Heart right ventricle (tissue), 16 donors: Measurements from ENCODE around the gene RNF130. TPM values are rescaled to one million over a fixed set of nuclear protein-coding genes. Genes with fewer than 3 reads are reported as not detected.

Experiments
- ATAC-seq, 8 donors: fragments of 200-7000 bp; cut with Tn5 transposase; one replicate each; pipeline ENCODE4 v1.9.1; 2020; ENCODE audit warnings: mild to moderate bottlenecking in 8 of 8, moderate library complexity in 8 of 8, moderate number of reproducible peaks in 1 of 8
- DNase-seq, 2 donors: peaks; one replicate each; pipeline ENCODE4 v3.0.0-alpha.2; 2020
- H3K27ac ChIP-seq, 10 donors: fragments of 200-600 bp; sonication (generic) in 2 of 10; one replicate each; pipeline versions ENCODE4 v1.5.0 to v1.8.0; 2020 to 2022; ENCODE audit warnings: mild to moderate bottlenecking in 3 of 10
- H3K27me3 ChIP-seq, 7 donors: fragments of 200-600 bp; one replicate each; pipeline ENCODE4 v1.8.0; 2021 to 2022; ENCODE audit warnings: mild to moderate bottlenecking in 2 of 7
- H3K36me3 ChIP-seq, 9 donors: fragments of 200-600 bp; sonication (generic) in 1 of 9; one replicate each; pipeline versions ENCODE4 v1.5.0 to v1.8.0; 2020 to 2022; ENCODE audit warnings: mild to moderate bottlenecking in 2 of 9
- H3K4me1 ChIP-seq, 9 donors: fragments of 200-600 bp; sonication (generic) in 1 of 9; one replicate each; pipeline versions ENCODE4 v1.5.0 to v1.8.0; 2020 to 2022; ENCODE audit warnings: mild to moderate bottlenecking in 4 of 9
- H3K4me3 ChIP-seq, 10 donors: fragments of 200-600 bp; sonication (generic) in 2 of 10; one replicate each; pipeline versions ENCODE4 v1.5.0 to v1.8.0; 2020 to 2022; ENCODE audit warnings: mild to moderate bottlenecking in 7 of 10, moderate library complexity in 2 of 10
- H3K9me3 ChIP-seq, 11 donors: fragments of 200-600 bp in 10 of 11; sonication (generic) in 2 of 11; one replicate each; pipeline versions ENCODE4 v1.5.0 to v1.8.0; 2013 to 2022; ENCODE audit warnings: mild to moderate bottlenecking in 2 of 11, control low read depth in 1 of 11, moderate library complexity in 1 of 11
- CTCF ChIP-seq, 9 donors: fragments of 200-600 bp; sonication (generic) in 2 of 9; IDR thresholded peaks; one replicate each; pipeline versions ENCODE4 v1.5.0 to v1.8.0; 2021 to 2022; ENCODE audit warnings: antibody characterized with exemption in 9 of 9, mild to moderate bottlenecking in 5 of 9, moderate library complexity in 1 of 9
- WGBS, 2 donors: extraction: QIAGEN DNeasy Blood & Tissue Kit; methylation state at CpG; one replicate each; pipeline ENCODE4 v1.1.7; 2013; ENCODE audit warnings: inconsistent platforms in 1 of 2; 5-methylcytosine and 5-hydroxymethylcytosine counted together
- intact Hi-C, 10 donors: fragments of 100-400 bp; cut with DNase I; formaldehyde crosslinking; loops; one replicate each; pipeline versions ENCODE4 v1.11.1 to v1.14.2; 2022
- polyA plus RNA-seq, 2 donors: library from polyadenylated mRNA; stranded (reverse); fragments of 200-250 nt; gene quantifications; one replicate each; pipeline ENCODE4 v1.2.3, GENCODE V29; 2013
- total RNA-seq, 10 donors: library from RNA; stranded (reverse); fragmentation: NEBNext Ultra II Directional in 3 of 10; extraction: Animal tissue kit (Norgen Biotek cat#: 25700) in 3 of 10; gene quantifications; one replicate each; pipeline versions ENCODE4 v1.2.1 to v1.2.4, GENCODE V29; 2021 to 2023
- donor health status: Arrhythmogenic right ventricular cardiomyopathy.
- donor health status: ischemic (EF 13 %, LVEDD 7.1; RV severe dilation, severe dysfunction).
- donor health status: healthy with polysubstance abuse.
- donor health status: DM: no; HTN: yes; CAD: no.
- donor health status: DM: no; HTN: no; CAD: no.
- donor health status: ischemic (EF 25% LVEDD 6.9; RV normal size, moderate dysfunction).
- donor health status: ischemic (EF 25% LVEDD 5.7; RV mildly dilated, moderate dysfunction).
- donor health status: healthy.
- donor health status: DM: yes; HTN: yes; CAD: no.
- donor health status: Ischemic cardiomyopathy.
- donor health status: ischemic (EF 35%, LVEDD 5.7; RV mildly dilated, moderate dysfunction).
- donor health status: nonischemic (EF 11% LVEDD 7.7; RV severe dilation, severe dysfunction).
- donor health status: DM: yes; HTN: yes; CAD: no.
- donor health status: PGD.
- donor health status: ischemic (EF 29% LVEDD 5.4; RV normal size, mild dysfunction).
- donor health status: nonischemic (EF 23%, LVEDD 6.1; RV moderate dilation, normal function).

The RNF130 gene
- total and polyA plus RNA-seq, 12 donors: 21.9 to 55.8 (median 33.2) TPM

- H3K4me1 ChIP-seq: no peaks in the 10 kb centered on the region
- 85 to 87% methylated on average over 7 of the region's 7 CpGs for WGBS, 2 donors
- no peak overlapping the region for H3K27ac ChIP-seq
- DNase-seq (no peak), ATAC-seq (no peak)
- H3K36me3 ChIP-seq: no peaks in the 10 kb centered on the region
- TF ChIP-seq CTCF (IDR thresholded peaks at IDR 0.05): no peak
- intact Hi-C loops: no loop called here
- H3K27me3 ChIP-seq: peaks cover 0 to 10% (median 0%) of the 10 kb centered on the region in 7 donors
- no peak overlapping the region for H3K4me3 ChIP-seq
- peaks cover 0 to 25% (median 17%) of the 10 kb centered on the region in 11 donors for H3K9me3 ChIP-seq
Measured at GRCh38 chr5:180111273-180112002, 39.9 kb upstream of the RNF130 start.

GRCh38 chr5:180109920-180110319 is 38.4 kb upstream of the RNF130 start:
- intact Hi-C loops: no loop called here
- no peak for DNase-seq

GRCh38 chr5:180107005-180107404 is 35.4 kb upstream of the RNF130 start:
- no peak for TF ChIP-seq CTCF (IDR thresholded peaks at IDR 0.05)
- no peak for DNase-seq
- H3K4me1 ChIP-seq: no peaks in the 10 kb centered on the region
- 94 to 98% methylated on average over 1 of the region's 1 CpG for WGBS, 2 donors
- H3K4me3 ChIP-seq: no peak overlapping the region
- peaks cover 0 to 34% (median 24%) of the 10 kb centered on the region in 11 donors for H3K9me3 ChIP-seq
- H3K27ac ChIP-seq: no peak overlapping the region
- no peak for ATAC-seq
- no peaks in the 10 kb centered on the region for H3K36me3 ChIP-seq
- intact Hi-C loops: no loop called here
- no peaks in the 10 kb centered on the region for H3K27me3 ChIP-seq

More at GRCh38 chr5:180109920-180110319, 38.4 kb upstream of the RNF130 start:
- TF ChIP-seq CTCF (IDR thresholded peaks at IDR 0.05): no peak
- Histone ChIP-seq H3K4me3 (no peak overlapping the region), H3K9me3 (peaks cover 0 to 34% (median 24%) of the 10 kb centered on the region in 11 donors), H3K36me3 (no peaks in the 10 kb centered on the region), H3K27me3 (peaks cover 0 to 10% (median 0%) of the 10 kb centered on the region in 7 donors), H3K4me1 (no peaks in the 10 kb centered on the region), H3K27ac (no peak overlapping the region)
- no peak for ATAC-seq
- 76 to 83% methylated on average over 9 of the region's 9 CpGs for WGBS, 2 donors

DNA sequence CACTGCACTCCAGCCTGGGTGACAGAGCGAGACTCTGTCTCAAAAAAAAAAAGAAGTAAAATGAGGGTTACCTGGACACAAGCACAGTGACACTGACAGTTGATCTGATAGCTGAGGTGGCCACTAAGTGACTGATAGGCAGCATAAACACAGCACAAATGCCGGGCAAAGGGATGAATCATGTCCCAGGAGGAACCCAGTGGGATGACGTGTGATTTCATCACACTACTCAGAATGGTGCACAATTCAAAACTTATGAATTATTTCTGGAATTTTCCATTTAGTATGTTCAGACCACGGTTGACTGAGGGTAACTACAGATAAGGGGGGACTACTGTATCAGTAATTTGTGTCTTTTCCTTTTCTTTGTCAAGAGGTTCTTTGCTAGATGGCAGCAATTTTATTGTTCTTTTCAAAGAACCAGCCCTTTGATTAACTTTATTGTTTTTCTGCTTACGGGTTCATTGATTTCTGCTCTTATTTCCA is 34.3 kb upstream of the RNF130 start:
- TF ChIP-seq CTCF (IDR thresholded peaks at IDR 0.05): no peak
- no peak for DNase-seq
- Histone ChIP-seq H3K4me1 (no peaks in the 10 kb centered on the region), H3K4me3 (no peak overlapping the region), H3K9me3 (peaks cover 0 to 34% (median 24%) of the 10 kb centered on the region in 11 donors), H3K27ac (no peak overlapping the region), H3K36me3 (no peaks in the 10 kb centered on the region), H3K27me3 (peaks cover 0 to 7% (median 4%) of the 10 kb centered on the region in 7 donors)
- intact Hi-C loops: no loop called here
- ATAC-seq: no peak
- WGBS, 2 donors: 75 to 78% methylated on average over 5 of the region's 5 CpGs
